22Rv1 (cell line): ENCODE results near the gene TRIOBP.

ENCODE experiments used
- H3K27ac ChIP-seq: fragments of 450-650 bp; 2 replicates; pipeline ENCODE4 v1.5.1; 2017
- ZFX ChIP-seq: fragments of 450-650 bp; IDR thresholded peaks from 2 replicates; pipeline ENCODE4 v1.6.1; 2017; ENCODE audit warnings: antibody characterized with exemption, borderline replicate concordance
- TF ChIP-seq, protein P1 (sequence below): fragments of 450-650 bp; IDR thresholded peaks from 2 replicates; pipeline ENCODE4 v1.5.1; 2017; ENCODE audit warnings: mild to moderate bottlenecking

Gene TRIOBP

DNA sequence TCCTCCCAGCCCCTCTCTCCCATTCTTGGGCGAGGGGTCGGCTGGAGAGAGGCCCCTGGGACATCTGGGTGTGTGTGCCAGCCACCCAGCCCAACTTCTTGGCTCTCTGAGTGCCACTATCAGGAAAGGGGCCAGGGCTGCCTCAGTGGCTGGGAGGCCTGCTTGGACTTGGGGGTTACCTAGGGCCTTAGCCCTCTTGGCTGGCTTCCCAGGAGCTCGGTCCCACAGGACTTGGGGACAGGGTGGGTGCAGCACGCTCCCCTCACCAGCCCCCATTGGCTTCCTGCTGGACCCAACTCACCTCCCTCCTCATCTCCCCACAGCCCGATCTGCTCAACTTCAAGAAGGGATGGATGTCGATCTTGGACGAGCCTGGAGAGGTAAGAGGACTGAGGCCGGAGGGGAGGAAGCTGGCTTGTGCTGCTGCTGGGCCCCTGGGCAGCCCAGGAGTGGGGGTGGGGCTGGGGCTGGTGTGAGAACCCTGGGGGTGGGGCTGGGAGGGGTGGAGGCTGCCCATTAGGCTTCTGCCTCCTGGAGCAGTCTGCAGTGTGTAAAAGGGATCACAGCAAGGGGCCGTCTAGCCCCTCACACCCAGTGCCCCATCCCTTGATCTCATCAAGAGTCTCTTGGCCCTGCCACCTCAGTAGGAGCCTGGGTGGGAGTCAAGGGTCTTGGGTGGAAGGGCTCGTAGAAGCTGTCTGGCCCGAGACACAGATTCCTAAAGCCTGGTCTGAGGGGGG is 54.8 kb downstream of the TRIOBP start:
- TF ChIP-seq, protein P1, sequence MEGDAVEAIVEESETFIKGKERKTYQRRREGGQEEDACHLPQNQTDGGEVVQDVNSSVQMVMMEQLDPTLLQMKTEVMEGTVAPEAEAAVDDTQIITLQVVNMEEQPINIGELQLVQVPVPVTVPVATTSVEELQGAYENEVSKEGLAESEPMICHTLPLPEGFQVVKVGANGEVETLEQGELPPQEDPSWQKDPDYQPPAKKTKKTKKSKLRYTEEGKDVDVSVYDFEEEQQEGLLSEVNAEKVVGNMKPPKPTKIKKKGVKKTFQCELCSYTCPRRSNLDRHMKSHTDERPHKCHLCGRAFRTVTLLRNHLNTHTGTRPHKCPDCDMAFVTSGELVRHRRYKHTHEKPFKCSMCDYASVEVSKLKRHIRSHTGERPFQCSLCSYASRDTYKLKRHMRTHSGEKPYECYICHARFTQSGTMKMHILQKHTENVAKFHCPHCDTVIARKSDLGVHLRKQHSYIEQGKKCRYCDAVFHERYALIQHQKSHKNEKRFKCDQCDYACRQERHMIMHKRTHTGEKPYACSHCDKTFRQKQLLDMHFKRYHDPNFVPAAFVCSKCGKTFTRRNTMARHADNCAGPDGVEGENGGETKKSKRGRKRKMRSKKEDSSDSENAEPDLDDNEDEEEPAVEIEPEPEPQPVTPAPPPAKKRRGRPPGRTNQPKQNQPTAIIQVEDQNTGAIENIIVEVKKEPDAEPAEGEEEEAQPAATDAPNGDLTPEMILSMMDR = no peak
- TF ChIP-seq ZFX = no peak
- H3K27ac ChIP-seq = no peak overlapping the region

DNA sequence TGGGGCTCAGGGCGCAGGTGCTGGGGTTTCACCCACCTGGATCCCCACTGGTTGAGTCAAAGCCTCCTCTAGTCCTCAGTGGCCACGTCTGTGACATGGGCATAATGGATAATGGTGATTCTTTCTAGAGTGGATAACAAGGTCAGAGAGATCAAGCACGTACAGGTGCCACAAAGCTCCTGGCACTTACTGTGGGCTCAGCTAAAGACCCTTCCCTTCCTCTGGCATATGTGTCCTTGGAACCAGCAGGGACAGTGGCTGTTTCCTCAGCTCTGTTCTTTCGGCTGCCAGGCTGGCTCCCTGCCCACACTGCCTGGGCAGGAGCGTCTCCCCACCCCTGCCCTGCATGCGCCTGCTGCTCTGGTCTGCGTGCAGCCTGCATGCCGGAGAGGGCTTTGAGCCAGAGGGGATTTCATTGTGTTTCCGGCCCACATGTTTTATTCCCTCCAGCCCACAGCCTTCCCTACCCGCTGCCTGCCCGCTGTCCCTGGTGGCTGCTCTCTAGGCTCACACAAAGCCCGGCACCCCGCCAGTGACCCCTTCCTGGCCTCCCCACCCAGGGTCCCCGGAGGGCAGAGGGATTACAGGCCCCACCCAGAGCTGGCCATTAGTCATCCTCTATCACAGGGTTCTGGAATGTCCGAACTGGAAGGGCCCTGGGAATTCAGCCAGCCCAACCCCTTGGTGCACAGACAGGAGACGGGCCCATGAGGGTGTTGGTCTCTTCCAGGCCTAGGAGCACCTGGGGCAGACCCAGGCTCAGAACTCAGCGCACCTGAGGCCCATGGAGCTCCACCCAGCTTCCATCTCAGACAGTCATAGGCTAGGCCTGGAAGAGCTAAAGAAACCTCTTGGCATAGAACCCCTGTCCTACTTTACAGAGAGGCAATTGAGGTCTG is 55.6 kb downstream of the TRIOBP start:
- TF ChIP-seq, protein P1 = no peak
- TF ChIP-seq ZFX = no peak
- H3K27ac ChIP-seq = no peak overlapping the region

DNA sequence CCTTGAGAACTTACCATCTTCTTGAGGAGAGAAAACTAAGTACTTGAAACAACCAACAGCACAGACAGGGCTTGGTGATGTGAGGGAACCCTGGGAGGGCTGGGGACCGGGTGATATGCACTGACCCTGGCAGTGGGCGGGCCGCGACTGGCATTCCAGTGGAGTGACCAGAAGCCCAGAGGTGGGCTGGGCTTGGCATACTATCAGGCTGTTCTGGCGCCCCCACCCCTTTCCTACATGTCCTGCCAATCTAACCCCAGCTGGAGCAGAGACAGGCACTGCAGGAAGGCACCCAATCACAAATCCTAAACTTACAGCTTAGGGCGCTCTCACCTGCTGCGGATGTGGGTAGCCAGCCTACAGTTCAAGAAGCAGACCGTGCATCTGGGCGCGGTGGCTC is 56.9 kb downstream of the TRIOBP start:
- no peak overlapping the region for H3K27ac ChIP-seq
- TF ChIP-seq, protein P1 = no peak
- TF ChIP-seq ZFX = no peak

DNA sequence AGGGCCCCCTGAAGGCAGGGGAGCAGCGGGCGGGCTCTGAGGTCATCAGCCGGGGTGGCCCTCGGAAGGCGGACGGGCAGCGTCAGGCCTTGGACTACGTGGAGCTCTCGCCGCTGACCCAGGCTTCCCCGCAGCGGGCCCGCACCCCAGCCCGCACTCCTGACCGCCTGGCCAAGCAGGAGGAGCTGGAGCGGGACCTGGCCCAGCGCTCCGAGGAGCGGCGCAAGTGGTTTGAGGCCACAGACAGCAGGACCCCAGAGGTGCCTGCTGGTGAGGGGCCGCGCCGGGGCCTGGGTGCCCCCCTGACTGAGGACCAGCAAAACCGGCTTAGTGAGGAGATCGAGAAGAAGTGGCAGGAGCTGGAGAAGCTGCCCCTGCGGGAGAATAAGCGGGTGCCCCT is 60.8 kb downstream of the TRIOBP start:
- no peak overlapping the region for H3K27ac ChIP-seq
- TF ChIP-seq, protein P1 = no peak
- no peak for TF ChIP-seq ZFX

DNA sequence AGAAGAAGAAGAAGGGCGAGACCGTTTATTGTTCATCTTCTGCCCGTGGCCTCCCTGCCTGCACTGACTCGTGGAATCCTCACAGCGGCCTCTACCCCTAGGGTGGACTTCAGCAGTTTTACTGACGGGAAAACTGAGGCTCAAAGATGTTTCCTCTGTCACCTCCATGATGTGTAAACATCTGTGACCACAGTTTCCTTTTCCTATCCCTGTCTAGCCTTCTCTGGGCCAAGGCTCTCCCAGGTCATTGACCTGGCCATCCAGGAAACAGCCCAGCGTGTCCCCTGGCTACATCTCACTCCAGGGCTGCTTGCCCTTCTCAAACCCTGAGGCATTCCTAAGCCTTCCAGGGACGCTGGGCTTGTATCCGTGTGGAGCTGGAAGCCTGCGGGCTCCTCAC is 61.8 kb downstream of the TRIOBP start:
- no peak overlapping the region for H3K27ac ChIP-seq
- TF ChIP-seq, protein P1 = no peak
- no peak for TF ChIP-seq ZFX

DNA sequence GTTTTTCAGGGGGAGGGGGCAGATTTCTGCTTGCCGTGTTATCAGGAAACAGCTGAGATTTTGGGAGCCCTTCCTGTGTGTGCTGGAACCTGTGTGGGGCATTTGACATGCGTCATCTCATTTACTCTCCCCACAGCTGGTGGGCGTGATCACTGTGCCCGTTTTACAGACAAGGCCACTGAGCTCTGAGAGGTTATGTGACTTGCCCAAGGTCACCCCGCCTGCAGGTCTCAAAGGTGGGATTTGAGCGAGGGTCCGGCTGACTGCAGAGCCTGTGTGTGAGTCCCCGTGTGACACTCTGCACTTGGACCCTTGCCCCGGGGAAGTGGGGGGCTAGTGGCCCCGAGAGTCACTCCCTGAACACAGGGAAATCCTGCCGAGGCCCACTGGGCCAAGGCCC is 62.4 kb downstream of the TRIOBP start:
- no peak for TF ChIP-seq ZFX
- TF ChIP-seq, protein P1 = no peak
- H3K27ac ChIP-seq = no peak overlapping the region

DNA sequence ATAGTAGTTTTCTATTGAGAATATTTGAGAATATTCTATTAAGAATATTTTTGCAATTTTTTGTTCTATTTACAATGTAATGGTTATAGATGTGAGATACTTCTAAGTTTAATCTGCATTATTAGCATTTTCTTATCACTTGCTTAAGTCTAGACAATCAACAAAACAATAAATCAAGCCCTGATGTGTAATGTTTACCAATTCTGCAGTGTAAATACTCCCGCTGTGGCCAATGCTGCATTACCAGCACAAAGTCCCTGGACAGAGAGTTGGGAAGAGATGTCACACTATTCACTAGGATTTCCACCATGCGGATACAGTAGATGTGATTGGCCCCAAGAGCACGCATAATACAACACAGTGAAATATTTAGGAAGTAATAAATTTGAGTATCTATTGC is 63.3 kb downstream of the TRIOBP start:
- TF ChIP-seq, protein P1 = no peak
- no peak for TF ChIP-seq ZFX
- no peak overlapping the region for H3K27ac ChIP-seq
